NOMO-1 treated with dmso at 0.1 percent for 144 hours (cell line): ENCODE results near the gene CCDC34.

Source experiments
- DNase-seq: peaks from one replicate; lab custom pipeline; 2025; ENCODE audit not compliant: unreplicated experiment; lab: John Stamatoyannopoulos, UW

The CCDC34 gene

DNA sequence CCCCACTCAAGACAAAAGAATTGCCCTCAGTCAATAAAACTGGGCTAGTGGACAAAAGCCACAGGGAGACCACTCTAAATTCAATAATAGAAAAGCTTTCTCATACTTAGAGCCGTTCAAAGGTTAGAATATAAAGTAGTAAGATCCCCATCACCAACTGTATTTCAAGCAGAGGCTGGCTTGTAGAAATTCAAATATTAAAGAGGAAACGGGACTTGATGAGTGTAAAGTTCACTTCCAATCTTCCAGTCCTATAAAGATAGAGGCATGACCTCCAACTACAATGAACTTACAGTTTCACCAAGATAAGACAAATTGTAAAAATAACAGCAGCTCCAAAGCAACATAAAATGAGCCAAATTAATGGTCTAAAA, 70.4 kb downstream of the CCDC34 start:
- DNase-seq, result no peak

DNA sequence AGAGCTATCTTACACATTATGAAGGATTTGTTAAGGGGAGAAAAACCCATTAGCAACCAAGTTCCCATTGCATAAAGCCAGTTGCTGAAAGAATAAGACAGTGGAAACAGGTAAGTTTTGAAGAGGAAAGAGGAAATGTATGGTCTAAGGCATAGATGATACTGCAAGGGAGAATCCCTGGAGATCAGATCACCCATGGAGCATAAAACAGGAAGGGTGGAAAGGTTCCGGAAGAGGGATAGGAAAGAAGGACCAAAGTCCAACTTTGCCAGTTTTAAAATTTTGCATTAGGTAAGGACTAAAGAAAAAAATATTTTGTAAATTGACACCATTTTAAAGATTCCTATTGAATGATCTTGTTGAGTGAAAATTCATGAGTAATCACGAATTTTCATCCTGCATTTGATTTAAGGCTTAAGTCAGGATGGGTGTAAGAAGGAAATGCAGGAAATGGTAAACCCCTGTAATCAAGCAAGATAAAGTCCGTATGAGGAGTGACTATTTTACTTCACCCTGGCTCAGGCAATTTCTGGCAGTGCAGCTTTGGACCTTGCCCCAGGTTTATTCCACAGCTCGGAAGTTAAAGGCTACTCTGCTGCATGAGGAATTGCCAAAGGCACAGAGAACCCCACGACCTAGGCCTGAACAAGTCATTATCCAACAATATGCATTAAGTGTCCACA, 70.9 kb downstream of the CCDC34 start:
- DNase-seq, result no peak

DNA sequence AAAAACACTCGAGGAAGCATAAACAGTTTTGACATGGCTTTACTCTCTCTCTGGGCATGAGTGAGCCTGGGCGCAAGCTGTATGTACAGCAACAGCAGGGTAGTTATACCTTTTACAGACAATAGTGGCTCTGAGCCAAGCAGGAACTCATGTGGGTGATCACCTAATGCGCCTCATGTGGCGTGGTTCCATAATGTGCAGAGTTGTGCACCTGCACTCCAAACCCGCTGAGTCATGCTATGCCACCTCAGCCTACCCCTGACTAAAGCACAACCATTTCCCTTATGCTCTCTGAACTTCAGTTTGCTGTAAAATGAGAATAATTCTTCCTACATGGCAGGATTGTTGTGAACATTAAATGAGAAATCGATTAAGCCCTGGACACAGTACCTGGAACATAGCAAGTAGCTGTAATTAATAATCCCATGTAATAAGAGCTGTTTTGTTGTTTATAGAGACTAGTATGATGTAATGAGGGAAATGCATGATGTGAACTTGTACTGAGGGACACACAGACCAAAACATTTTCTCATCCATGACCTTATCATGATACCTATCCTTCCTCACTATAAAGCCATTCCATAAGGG, 71.6 kb downstream of the CCDC34 start:
- DNase-seq, result no peak

DNA sequence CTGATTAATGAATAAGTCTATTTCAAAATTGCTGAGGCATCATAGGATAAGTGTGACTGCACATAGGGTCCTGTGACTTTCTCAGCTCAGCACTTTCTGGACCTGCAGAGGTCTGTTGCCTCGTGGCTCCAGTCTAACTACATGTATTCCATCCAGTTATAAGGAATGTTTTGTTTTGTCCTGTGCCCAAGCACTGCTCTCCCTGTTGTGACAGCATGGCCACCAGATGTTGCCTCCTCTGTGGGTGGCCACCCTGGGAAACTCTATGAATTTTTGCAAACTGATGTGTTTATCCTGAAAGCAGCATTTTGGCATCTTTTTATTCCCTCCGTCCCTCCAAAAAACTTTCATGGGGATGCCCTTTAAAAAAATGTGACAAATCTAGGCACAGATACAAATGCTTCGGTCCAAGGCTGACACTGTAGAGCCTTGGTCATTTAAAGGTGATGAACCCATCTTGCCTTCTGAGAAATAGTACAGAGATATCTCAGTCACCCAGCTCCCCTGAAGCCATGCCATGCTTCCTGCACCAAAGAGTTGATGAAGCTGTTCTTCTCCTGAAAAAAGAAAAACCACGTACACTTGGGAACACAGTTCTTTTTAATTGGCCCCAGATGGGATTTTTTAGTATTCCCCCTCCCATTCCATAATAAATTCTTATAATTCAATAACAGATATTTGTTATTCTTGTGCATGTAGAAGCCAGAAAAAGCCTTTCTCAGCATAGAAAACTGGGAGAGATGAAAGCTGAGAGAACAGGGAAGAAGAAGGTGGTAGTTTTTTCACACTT, 72.6 kb downstream of the CCDC34 start:
- DNase-seq, result no peak
